ENCODE results near the gene GALNS. TPM values are rescaled to one million over a fixed set of nuclear protein-coding genes. Genes with fewer than 3 reads are reported as not detected.

GALNS gene
- total RNA-seq, 3 donors from 2014 or later, result 16.2 to 29.5 (median 17.9) TPM

DNA sequence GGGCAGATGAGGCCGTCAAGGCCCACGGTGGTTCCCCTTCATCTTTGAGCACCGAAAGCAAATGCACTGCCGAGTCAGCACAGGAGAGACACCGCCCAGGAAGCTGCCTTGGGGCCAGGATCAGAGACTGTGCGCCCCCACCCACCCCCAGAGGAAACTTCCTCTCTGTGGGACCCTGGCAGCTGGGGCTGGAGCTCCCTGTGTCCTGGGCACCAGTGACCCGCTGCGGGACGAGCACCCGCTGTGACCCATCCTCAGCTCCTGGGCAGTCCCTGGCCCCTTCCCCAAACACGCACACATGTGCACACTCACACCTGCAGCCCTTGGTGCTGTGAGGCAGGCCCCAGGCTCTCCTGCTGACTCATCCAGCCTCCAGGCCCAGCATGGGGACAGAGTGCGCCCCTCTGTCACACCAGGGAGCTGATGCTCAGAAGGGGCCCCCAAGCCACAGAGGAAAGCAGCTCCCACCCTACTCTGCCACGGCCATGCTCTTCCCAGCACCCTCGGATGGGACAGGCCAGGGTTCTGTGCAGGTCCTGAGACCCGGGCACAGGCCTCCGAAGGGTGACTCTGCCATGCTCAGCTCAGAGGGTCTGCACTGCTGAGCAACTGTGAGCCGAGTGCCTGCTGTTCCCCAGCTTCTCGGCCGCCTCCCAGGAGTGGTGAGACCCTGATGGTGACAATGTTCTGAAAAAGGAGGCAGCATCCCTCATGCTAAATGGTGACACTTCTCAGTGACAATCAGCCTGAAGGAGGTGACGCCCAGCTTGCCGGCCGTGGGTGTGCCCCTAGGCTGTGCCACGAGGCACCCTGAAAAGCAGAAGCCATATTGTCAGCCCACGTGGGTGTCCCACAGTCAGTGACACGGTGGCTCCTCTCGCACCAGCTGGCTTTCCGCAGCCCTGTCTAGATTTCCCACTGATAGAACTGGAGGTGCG is 75.3 kb downstream of the GALNS start:
- H3K36me3 ChIP-seq, result no peaks in the 10 kb centered on the region
- peak overlapping the region; percentile 94 to 99 for H3K27ac ChIP-seq
- DNase-seq (ENCODE audit: low spot score in 2 of 2), result no peak
- H3K4me1 ChIP-seq, result peaks cover 6% of the 10 kb centered on the region in 2 donors
- no peaks in the 10 kb centered on the region for H3K9me3 ChIP-seq
- no peak for TF ChIP-seq CTCF (IDR thresholded peaks at IDR 0.05)
- TF ChIP-seq POLR2A (IDR thresholded peaks at IDR 0.05), result no peak
- no peak for TF ChIP-seq POLR2AphosphoS5 (IDR thresholded peaks at IDR 0.05)
- H3K4me3 ChIP-seq, result peak overlapping the region in 1 of 3 donors; percentile 5
- intact Hi-C loops (cut with DNase I; ENCODE audit: low total_unique reads), result loop anchor here (5.0 kb wide), 1 partner anchor 39 kb away; no protein-coding TSS in a partner anchor
- no peaks in the 10 kb centered on the region for H3K27me3 ChIP-seq

GRCh38 chr16:88780142-88781062 is 76.3 kb downstream of the GALNS start:
- no peaks in the 10 kb centered on the region for H3K9me3 ChIP-seq
- H3K36me3 ChIP-seq, result no peaks in the 10 kb centered on the region
- intact Hi-C loops (cut with DNase I; ENCODE audit: low total_unique reads), result loop anchor here (5.0 kb wide), 1 partner anchor 38 kb away; no protein-coding TSS in a partner anchor
- TF ChIP-seq POLR2A (IDR thresholded peaks at IDR 0.05) (no peak), POLR2AphosphoS5 (IDR thresholded peaks at IDR 0.05) (no peak), CTCF (IDR thresholded peaks at IDR 0.05) (no peak)
- H3K4me3 ChIP-seq, result peak overlapping the region in 1 of 3 donors; percentile 39
- H3K27me3 ChIP-seq, result no peaks in the 10 kb centered on the region
- peak overlapping the region; percentile 94 to 99 for H3K27ac ChIP-seq
- H3K4me1 ChIP-seq, result peaks cover 6% of the 10 kb centered on the region in 2 donors
- no peak for DNase-seq (ENCODE audit: low spot score in 2 of 2)

- Histone ChIP-seq H3K27ac (peak overlapping the region in 1 of 2 donors; percentile 32), H3K4me1 (peaks cover 6% of the 10 kb centered on the region in 2 donors), H3K9me3 (no peaks in the 10 kb centered on the region), H3K27me3 (no peaks in the 10 kb centered on the region), H3K36me3 (no peaks in the 10 kb centered on the region), H3K4me3 (peak overlapping the region in 1 of 3 donors; percentile 39)
- intact Hi-C loops (cut with DNase I; ENCODE audit: low total_unique reads), result loop anchor here (5.0 kb wide), 1 partner anchor 37 kb away; no protein-coding TSS in a partner anchor
- TF ChIP-seq POLR2A (IDR thresholded peaks at IDR 0.05) (no peak), CTCF (IDR thresholded peaks at IDR 0.05) (no peak), POLR2AphosphoS5 (IDR thresholded peaks at IDR 0.05) (no peak)
- DNase-seq (ENCODE audit: low spot score in 2 of 2), result no peak
Observed at GRCh38 chr16:88779406-88780141, 77.2 kb downstream of the GALNS start.

- Histone ChIP-seq H3K4me1 (peaks cover 6 to 9% of the 10 kb centered on the region in 2 donors), H3K4me3 (no peak overlapping the region), H3K27ac (no peak overlapping the region), H3K36me3 (no peaks in the 10 kb centered on the region), H3K9me3 (no peaks in the 10 kb centered on the region), H3K27me3 (no peaks in the 10 kb centered on the region)
- intact Hi-C loops (cut with DNase I; ENCODE audit: low total_unique reads), result no loop called here
- no peak for TF ChIP-seq POLR2A (IDR thresholded peaks at IDR 0.05)
- no peak for TF ChIP-seq CTCF (IDR thresholded peaks at IDR 0.05)
- TF ChIP-seq POLR2AphosphoS5 (IDR thresholded peaks at IDR 0.05), result no peak
- DNase-seq (ENCODE audit: low spot score in 2 of 2), result no peak
Observed at GRCh38 chr16:88778541-88779065, 78.1 kb downstream of the GALNS start.
